Measurements from ENCODE around the gene NFE2L1. TPM values are rescaled to one million over a fixed set of nuclear protein-coding genes. Genes with fewer than 3 reads are reported as not detected.

The NFE2L1 gene
- total RNA-seq, 4 donors from 2014 or later: 176 to 405 (median 216) TPM

- no peak for TF ChIP-seq CTCF (IDR thresholded peaks at IDR 0.05; ENCODE audit: low read depth)
Observed at GRCh38 chr17:48014595-48015111, 33.5 kb upstream of the NFE2L1 start.

- TF ChIP-seq CTCF (IDR thresholded peaks at IDR 0.05; ENCODE audit: low read depth): no peak
Observed at GRCh38 chr17:48016112-48016511, 32.0 kb upstream of the NFE2L1 start.

- no peak for TF ChIP-seq CTCF (IDR thresholded peaks at IDR 0.05; ENCODE audit: low read depth)
Observed at GRCh38 chr17:48021934-48022333, 26.2 kb upstream of the NFE2L1 start.

DNA sequence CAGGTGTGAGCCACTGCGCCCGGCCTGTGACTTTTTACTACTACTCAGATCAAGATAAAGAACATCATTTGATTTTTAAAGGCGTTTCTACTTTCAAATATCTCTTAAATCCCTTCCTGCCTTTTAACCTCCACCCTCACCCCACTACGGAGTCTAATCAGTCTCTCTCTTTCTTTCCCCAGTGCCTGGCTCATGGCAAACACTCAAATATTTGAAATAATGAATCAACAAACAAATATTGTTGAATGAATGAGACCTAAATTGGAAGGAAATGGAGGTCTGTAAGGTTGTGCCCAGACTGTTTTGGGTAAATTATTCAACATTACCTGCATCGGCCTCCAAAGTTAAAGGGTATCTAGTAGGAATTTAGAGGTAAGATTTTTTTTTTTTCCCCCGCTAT is 25.3 kb upstream of the NFE2L1 start:
- TF ChIP-seq CTCF (IDR thresholded peaks at IDR 0.05; ENCODE audit: low read depth): no peak

DNA sequence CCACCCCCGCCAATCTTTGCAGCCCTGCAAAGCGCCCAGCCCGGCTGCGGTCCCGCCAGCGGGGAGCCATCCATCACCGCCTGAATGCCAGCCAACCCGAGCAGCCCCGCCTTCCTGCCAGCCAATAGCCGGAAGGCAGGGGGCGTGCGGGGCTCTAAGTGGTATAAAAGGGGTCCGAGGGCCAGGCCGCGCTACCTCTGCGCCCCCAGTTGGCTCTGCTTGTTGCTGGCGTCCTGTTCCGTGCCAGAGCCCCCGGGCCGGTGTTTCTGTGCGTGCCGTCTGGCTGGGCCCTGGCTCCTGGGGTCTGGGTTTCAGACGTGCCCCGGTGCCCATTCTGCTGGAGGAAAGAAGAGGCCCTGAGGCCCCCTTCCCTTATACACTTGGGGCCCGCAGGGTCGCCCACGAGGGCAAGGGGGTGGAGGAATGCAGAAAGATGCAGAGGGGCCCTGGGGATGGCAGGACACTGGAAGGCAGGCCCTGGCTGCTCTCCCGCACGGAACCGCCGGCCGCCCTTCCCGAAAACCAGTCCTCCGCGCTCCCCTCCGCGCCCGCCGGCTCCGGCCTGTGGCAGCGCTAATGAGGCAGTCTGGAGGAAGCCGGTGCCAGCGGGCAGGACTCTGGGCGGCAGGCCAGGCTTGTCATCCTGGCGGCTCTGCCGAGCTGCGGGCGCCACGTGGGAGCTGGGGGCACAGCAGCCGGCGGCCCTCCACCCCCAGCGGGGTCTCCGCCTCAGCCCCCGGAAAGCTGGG is 24.6 kb upstream of the NFE2L1 start:
- TF ChIP-seq CTCF (IDR thresholded peaks at IDR 0.05; ENCODE audit: low read depth): no peak

- TF ChIP-seq CTCF (IDR thresholded peaks at IDR 0.05; ENCODE audit: low read depth): no peak
Observed at GRCh38 chr17:48024149-48025039, 23.8 kb upstream of the NFE2L1 start.

All from subcutaneous adipose tissue (tissue), 4 donors.